Right atrium auricular region (tissue), 2 donors: Measurements from ENCODE around the gene ASMTL. TPM values are rescaled to one million over a fixed set of nuclear protein-coding genes. Genes with fewer than 3 reads are reported as not detected.

Experiments used
- DNase-seq: peaks from one replicate; pipeline ENCODE4 v3.0.0-alpha.2; 2019; ENCODE audit warnings: low spot score
- H3K27ac ChIP-seq, 2 donors: fragments of 200-600 bp; sonication (generic); 1 replicate in 1 of 2; 2 replicates in 1 of 2; pipeline ENCODE4 v1.5.1; 2016 to 2019
- H3K27me3 ChIP-seq, 2 donors: fragments of 200-600 bp; sonication (generic); one replicate each; pipeline versions ENCODE4 v1.5.1 to v1.6.0; 2017 to 2019
- H3K36me3 ChIP-seq: fragments of 200-600 bp; sonication (generic); one replicate; pipeline ENCODE4 v1.5.1; 2016
- H3K4me1 ChIP-seq, 2 donors: fragments of 200-600 bp; sonication (generic); one replicate each; pipeline versions ENCODE4 v1.5.1 to v1.6.0; 2017 to 2019
- H3K4me3 ChIP-seq, 2 donors: fragments of 200-600 bp; sonication (generic); 1 replicate in 1 of 2; 2 replicates in 1 of 2; pipeline ENCODE4 v1.5.1; 2017 to 2019; ENCODE audit warnings: mild to moderate bottlenecking in 1 of 2, moderate library complexity in 1 of 2
- H3K9me3 ChIP-seq, 2 donors: fragments of 200-600 bp; sonication (generic); one replicate each; pipeline ENCODE4 v1.5.1; 2019
- total RNA-seq, 2 donors: library from RNA; depleted of rRNA; stranded (reverse); fragments of >200 nt; gene quantifications; one replicate each; pipeline ENCODE4 v1.1.0, GENCODE V29; 2016
- TF ChIP-seq, protein P1 (sequence below), 2 donors: fragments of 200-600 bp; sonication (generic); IDR thresholded peaks; one replicate each; pipeline ENCODE4 v1.5.1; 2019; ENCODE audit warnings: antibody characterized with exemption in 2 of 2

Gene ASMTL
- total RNA-seq, 2 donors from 2014 or later, result 20.1 to 31.9 TPM

GRCh38 chrX:1419545-1420355 lies 33.0 kb downstream of the ASMTL start:
- DNase-seq, result no peak
- Histone ChIP-seq H3K9me3 (peaks cover 0 to 22% of the 10 kb centered on the region in 2 donors), H3K4me3 (no peak overlapping the region), H3K27ac (no peak overlapping the region), H3K4me1 (no peaks in the 10 kb centered on the region), H3K36me3 (peaks cover 41% of the 10 kb centered on the region), H3K27me3 (no peaks in the 10 kb centered on the region)
- TF ChIP-seq, protein P1, sequence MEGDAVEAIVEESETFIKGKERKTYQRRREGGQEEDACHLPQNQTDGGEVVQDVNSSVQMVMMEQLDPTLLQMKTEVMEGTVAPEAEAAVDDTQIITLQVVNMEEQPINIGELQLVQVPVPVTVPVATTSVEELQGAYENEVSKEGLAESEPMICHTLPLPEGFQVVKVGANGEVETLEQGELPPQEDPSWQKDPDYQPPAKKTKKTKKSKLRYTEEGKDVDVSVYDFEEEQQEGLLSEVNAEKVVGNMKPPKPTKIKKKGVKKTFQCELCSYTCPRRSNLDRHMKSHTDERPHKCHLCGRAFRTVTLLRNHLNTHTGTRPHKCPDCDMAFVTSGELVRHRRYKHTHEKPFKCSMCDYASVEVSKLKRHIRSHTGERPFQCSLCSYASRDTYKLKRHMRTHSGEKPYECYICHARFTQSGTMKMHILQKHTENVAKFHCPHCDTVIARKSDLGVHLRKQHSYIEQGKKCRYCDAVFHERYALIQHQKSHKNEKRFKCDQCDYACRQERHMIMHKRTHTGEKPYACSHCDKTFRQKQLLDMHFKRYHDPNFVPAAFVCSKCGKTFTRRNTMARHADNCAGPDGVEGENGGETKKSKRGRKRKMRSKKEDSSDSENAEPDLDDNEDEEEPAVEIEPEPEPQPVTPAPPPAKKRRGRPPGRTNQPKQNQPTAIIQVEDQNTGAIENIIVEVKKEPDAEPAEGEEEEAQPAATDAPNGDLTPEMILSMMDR (IDR thresholded peaks at IDR 0.05), result no peak

DNA sequence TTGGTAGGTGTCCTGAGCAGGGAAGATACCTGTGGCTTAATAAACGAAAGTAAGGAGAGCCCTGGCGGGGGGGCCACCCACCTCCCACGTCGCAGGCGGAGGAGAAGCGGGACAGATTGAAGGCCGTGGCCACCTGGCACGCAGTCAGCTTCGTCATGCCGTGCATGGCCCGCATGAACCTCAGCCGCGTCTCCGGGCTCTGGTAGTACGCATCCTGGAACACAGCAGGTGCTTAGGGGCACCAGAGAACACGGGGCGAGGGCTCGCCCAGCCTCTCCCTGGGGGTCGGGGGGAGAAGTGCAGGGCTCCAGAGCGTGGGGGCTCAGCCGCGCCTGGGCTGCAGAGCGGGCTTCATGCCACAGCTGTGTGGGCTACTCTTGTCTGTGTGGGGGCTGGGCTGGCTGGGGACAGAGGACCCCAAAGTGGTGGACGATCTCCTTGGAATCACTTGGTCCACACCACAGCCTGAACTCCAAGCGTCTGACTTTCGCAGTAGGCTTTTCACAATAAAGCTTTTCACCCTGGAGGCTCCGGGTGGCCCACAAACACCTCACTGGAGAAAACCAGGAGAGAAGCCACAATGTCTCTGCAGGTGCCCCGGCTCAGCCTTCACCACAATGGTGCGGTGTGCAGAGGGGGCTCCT lies 33.7 kb downstream of the ASMTL start:
- DNase-seq, result no peak
- H3K36me3 ChIP-seq, result peaks cover 41% of the 10 kb centered on the region
- TF ChIP-seq, protein P1 (IDR thresholded peaks at IDR 0.05), result no peak
- no peak overlapping the region for H3K27ac ChIP-seq
- H3K4me3 ChIP-seq, result no peak overlapping the region
- no peaks in the 10 kb centered on the region for H3K4me1 ChIP-seq
- no peaks in the 10 kb centered on the region for H3K27me3 ChIP-seq
- H3K9me3 ChIP-seq, result peaks cover 0 to 22% of the 10 kb centered on the region in 2 donors

DNA sequence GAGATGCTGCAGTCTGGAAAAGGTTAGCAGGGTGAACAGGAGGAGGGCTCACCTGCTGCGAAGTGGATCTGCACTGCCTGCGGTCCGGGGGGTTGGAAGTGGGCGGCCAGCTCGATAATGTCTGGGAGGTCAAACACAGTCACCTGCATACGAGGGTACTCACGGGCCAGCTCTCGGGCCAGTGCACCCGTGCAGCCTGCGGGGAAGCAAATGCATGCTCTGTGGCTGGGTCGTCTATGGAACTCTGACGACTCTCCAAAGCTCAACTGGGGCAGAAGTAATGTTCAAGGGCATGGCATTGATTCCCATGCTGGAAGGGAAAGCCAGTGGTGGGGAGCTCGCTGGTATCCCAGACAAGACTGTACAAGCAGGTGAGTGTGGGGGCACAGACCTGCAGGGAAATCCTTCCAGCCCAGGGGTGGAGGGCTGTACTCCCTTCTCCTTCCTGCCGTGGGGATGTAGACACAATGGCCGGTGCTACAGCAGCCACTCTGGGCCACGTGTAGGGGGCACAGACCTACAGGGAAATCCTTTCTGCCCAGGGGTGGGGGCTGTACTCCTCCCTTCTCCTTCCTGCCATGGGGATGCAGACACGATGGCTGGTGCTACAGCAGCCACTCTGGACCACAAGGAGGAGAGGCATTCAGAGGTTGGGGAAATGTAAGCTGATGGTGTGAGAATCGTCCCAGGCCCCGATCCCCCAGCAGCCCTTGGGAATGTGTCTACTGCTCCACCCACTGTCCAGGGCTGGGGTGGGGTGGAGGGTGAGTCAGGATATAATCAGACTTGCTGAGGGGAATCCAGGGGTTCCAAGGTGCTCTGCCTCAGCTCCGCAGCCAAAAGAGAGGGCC lies 34.6 kb downstream of the ASMTL start:
- Histone ChIP-seq H3K27ac (no peak overlapping the region), H3K9me3 (peaks cover 0 to 21% of the 10 kb centered on the region in 2 donors), H3K4me3 (no peak overlapping the region), H3K4me1 (no peaks in the 10 kb centered on the region), H3K27me3 (no peaks in the 10 kb centered on the region), H3K36me3 (peaks cover 40% of the 10 kb centered on the region)
- TF ChIP-seq, protein P1 (IDR thresholded peaks at IDR 0.05), result no peak
- DNase-seq, result no peak

GRCh38 chrX:1416965-1417760 lies 35.5 kb downstream of the ASMTL start:
- Histone ChIP-seq H3K4me3 (no peak overlapping the region), H3K27ac (no peak overlapping the region), H3K27me3 (no peaks in the 10 kb centered on the region), H3K4me1 (no peaks in the 10 kb centered on the region), H3K9me3 (peaks cover 0 to 11% of the 10 kb centered on the region in 2 donors), H3K36me3 (peaks cover 39% of the 10 kb centered on the region)
- no peak for DNase-seq
- TF ChIP-seq, protein P1 (IDR thresholded peaks at IDR 0.05), result no peak

- H3K4me3 ChIP-seq, result no peak overlapping the region
Observed at GRCh38 chrX:1416327-1416784, 36.4 kb downstream of the ASMTL start.

More at GRCh38 chrX:1416327-1416784, 36.4 kb downstream of the ASMTL start:
- Histone ChIP-seq H3K27ac (no peak overlapping the region), H3K4me1 (no peaks in the 10 kb centered on the region), H3K36me3 (peaks cover 38% of the 10 kb centered on the region), H3K9me3 (peaks cover 0 to 4% of the 10 kb centered on the region in 2 donors), H3K27me3 (no peaks in the 10 kb centered on the region)
- DNase-seq, result no peak
- TF ChIP-seq, protein P1 (IDR thresholded peaks at IDR 0.05), result no peak
